Measurements from ENCODE around the gene AP5M1.
A peak's percentile ranks its signal among the peaks of the same experiment; 100 is the strongest.
"Not testable (repeated sequence)": the region's sequence is repeated elsewhere in the genome, so short reads cannot be mapped to it uniquely, and the experiment has no call there.

The AP5M1 gene

GRCh38 chr14:57291692-57292647 is 23.2 kb downstream of the AP5M1 start:
- no peak for DNase-seq (ENCODE audit: low spot score)

GRCh38 chr14:57293866-57294837 is 25.4 kb downstream of the AP5M1 start:
- DNase-seq (ENCODE audit: low spot score), result no peak

- DNase-seq (ENCODE audit: low spot score), result no peak
These were observed 26.5 kb downstream of the AP5M1 start for GRCh38 chr14:57295239-57295638.

GRCh38 chr14:57297852-57298251 is 29.1 kb downstream of the AP5M1 start:
- DNase-seq (ENCODE audit: low spot score), result no peak

GRCh38 chr14:57299511-57299910 is 30.7 kb downstream of the AP5M1 start:
- no peak for DNase-seq (ENCODE audit: low spot score)

GRCh38 chr14:57302883-57303282 is 34.1 kb downstream of the AP5M1 start:
- DNase-seq (ENCODE audit: low spot score), result no peak

- no peak for DNase-seq (ENCODE audit: low spot score)
These were observed 45.8 kb downstream of the AP5M1 start for GRCh38 chr14:57314396-57315089.

GRCh38 chr14:57317248-57317833 is 48.6 kb downstream of the AP5M1 start:
- peak; percentile 75 for DNase-seq (ENCODE audit: low spot score)

- DNase-seq (ENCODE audit: low spot score), result no peak
These were observed 50.9 kb downstream of the AP5M1 start for GRCh38 chr14:57319636-57320192.

GRCh38 chr14:57323721-57324120 is 55.0 kb downstream of the AP5M1 start:
- DNase-seq (ENCODE audit: low spot score), result no peak

- no peak for DNase-seq (ENCODE audit: low spot score)
These were observed 57.5 kb downstream of the AP5M1 start for GRCh38 chr14:57326253-57326652.

- DNase-seq (ENCODE audit: low spot score), result no peak
These were observed 61.1 kb downstream of the AP5M1 start for GRCh38 chr14:57329833-57330232.

- not testable (repeated sequence) for DNase-seq (ENCODE audit: low spot score)
These were observed 63.7 kb downstream of the AP5M1 start for GRCh38 chr14:57332475-57332874.

- DNase-seq (ENCODE audit: low spot score), result not testable (repeated sequence)
These were observed 65.0 kb downstream of the AP5M1 start for GRCh38 chr14:57333726-57334125.

- DNase-seq (ENCODE audit: low spot score), result not testable (repeated sequence)
These were observed 75.0 kb downstream of the AP5M1 start for GRCh38 chr14:57343545-57344297.

GRCh38 chr14:57345106-57345505 is 76.3 kb downstream of the AP5M1 start:
- DNase-seq (ENCODE audit: low spot score), result no peak

- DNase-seq (ENCODE audit: low spot score), result no peak
These were observed 78.0 kb downstream of the AP5M1 start for GRCh38 chr14:57346741-57347140.

Measured in putamen (tissue), 1 donor.